ENCODE data around the gene PTPRZ1.

The PTPRZ1 gene

DNA sequence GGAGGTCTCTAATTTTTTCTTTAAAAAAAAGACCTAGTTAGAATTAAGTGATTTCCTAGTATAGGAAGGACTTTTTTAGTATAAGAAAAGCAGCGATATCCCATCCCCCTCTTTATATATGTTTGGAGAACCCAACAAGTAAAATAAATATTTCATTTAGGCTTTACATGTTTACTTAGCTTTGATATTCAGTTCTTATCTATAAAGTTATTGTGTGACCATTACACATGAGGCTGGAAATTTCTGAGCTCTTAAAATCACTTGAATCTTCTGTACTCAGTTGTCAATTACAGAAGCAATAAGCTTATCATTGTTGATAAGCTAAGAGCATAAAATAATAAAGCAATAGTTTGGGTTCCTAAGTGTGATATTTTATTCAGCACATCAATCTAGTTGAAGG lies 181.4 kb downstream of the PTPRZ1 start:
- DNase-seq (ENCODE audit: low read depth in 2 of 2), result no peak

DNA sequence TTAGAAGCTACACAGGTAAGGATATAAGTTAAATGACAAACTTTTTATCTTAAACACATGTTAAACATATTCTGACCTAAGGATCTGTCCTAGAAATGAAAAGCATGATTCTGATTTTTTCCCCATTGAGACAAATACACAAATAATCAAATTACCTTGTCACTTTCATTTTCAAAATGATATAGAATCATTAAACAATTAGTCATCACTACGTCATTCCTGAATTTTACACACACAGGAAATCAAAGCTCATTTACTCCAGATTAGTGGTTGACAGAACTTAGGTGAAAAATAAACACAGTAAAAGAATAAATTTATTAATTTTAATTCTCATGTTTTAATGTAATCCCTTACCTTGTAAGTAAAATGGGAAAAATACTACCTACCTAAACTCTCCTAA lies 182.1 kb downstream of the PTPRZ1 start:
- DNase-seq (ENCODE audit: low read depth in 2 of 2), result no peak

DNA sequence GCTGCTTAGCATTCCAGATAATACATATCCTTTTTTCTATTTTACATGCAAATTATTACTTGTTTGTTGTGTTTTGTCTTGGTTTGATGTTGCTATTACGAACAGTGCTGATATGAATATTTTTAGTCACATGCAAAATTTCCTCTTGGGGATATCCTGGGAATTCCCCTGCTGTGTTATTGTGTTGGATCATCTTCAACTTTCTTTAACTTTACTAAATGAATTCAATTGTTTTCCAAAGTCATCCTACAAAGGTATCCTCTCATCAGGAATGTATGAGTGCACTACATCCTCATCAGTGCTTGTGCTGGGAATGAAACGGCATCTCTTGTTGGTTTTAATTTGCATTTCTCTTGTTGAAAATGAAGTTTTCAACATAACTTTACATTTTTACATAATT lies 184.0 kb downstream of the PTPRZ1 start:
- DNase-seq (ENCODE audit: low read depth in 2 of 2), result no peak

GRCh38 chr7:122059542-122059941 lies 186.6 kb downstream of the PTPRZ1 start:
- DNase-seq (ENCODE audit: low read depth in 2 of 2), result no peak

DNA sequence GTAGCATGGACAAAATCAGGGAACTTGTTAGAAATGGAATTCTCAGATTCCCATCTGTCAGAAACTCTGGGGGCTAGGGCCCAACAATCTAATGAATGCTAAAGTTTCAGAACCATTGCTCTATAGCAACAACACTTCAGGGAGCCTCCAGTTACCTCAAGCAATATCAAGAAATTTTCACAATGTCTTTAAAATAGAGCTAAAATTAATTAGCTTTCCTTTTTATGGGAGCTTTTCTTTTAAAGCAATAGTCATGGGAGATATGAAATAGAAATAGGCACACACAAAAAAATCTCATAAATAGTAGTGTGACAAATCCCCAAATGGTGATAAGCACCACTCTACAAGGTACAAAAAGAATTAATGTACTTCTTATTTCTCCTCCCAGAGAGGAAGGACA lies 190.2 kb downstream of the PTPRZ1 start:
- no peak for DNase-seq (ENCODE audit: low read depth in 2 of 2)

- no peak for DNase-seq (ENCODE audit: low read depth in 2 of 2)
Measured at GRCh38 chr7:122064971-122065370, 192.0 kb downstream of the PTPRZ1 start.

DNA sequence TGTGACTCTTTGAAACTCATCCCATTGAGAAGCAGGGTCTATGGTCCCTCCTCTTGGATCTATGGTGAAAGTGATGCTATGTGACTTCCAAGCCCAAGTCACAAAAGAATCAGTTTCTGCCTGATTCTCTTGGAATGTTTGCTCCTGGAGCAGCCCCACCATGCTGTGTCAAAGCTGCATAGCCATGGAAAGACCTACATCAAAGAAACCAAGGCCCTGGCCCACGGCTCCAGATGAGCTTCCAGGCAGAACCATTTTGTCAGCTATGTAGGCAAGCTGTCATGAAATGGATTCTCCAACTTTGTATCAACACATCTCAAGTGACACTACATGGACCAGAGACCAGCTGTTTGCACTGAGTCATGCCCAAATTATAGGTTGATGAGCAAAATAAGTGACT lies 194.1 kb downstream of the PTPRZ1 start:
- no peak for DNase-seq (ENCODE audit: low read depth in 2 of 2)

DNA sequence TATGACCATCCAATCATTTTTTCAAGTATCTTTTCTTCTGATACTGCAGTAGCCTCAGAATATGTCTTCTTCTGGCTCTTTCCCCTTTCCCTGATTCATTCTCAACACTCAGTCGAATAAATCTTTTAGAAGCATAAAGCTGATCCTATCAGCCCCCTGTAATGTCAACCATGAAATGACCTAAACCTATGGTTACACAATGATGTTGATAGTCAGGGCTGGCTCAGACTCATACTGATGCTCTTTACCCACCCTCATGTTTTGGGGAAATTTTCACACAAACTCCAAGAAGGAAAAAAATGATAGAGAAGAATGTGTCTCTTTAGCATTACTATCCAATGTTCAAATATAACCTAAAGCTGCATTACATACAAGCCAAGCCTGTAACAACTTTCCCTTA lies 195.1 kb downstream of the PTPRZ1 start:
- DNase-seq (ENCODE audit: low read depth in 2 of 2), result no peak

GRCh38 chr7:122068999-122069398 lies 196.0 kb downstream of the PTPRZ1 start:
- no peak for DNase-seq (ENCODE audit: low read depth in 2 of 2)

GRCh38 chr7:122070062-122070461 lies 197.1 kb downstream of the PTPRZ1 start:
- DNase-seq (ENCODE audit: low read depth in 2 of 2), result no peak

DNA sequence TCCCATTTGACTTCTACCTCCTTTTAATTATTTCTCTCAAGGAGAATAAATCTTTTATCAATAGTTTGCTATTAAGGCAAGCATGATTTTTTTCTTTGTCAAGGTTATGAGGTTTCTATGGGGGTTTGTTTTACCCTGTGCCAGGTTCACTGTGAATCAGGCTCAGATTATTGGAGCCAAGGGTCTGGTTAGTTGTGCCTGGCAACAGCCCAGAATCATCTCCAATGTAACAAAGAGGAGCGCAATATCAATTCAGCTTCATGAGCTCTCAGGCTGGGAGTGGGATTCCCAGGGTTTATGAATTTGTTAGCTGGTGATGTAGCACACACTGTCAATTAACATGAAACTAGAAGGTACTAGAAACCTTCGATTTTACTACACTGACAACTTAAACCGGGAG lies 197.9 kb downstream of the PTPRZ1 start:
- DNase-seq (ENCODE audit: low read depth in 2 of 2), result no peak

DNA sequence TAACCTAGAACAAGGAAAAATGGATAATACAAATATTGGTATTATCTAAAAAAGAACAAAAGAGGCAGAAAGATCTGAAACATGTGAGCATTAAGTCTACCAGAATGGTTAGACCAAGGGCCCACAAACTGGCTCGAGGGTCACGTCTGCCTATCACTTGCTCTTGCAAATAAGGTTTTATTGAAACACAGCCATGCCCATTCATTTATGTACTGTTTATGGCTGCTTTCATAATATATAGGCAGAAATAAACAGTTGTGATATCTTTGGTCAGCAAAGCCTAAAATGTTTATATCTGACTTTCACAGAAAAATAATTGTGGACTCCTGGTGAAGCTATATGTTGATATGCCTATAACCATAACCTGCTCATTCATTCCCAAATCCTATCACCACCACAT lies 199.3 kb downstream of the PTPRZ1 start:
- no peak for DNase-seq (ENCODE audit: low read depth in 2 of 2)

- no peak for DNase-seq (ENCODE audit: low read depth in 2 of 2)
Measured at GRCh38 chr7:122072924-122073599, 200.1 kb downstream of the PTPRZ1 start.

GRCh38 chr7:122073635-122074034 lies 200.7 kb downstream of the PTPRZ1 start:
- DNase-seq (ENCODE audit: low read depth in 2 of 2), result no peak

DNA sequence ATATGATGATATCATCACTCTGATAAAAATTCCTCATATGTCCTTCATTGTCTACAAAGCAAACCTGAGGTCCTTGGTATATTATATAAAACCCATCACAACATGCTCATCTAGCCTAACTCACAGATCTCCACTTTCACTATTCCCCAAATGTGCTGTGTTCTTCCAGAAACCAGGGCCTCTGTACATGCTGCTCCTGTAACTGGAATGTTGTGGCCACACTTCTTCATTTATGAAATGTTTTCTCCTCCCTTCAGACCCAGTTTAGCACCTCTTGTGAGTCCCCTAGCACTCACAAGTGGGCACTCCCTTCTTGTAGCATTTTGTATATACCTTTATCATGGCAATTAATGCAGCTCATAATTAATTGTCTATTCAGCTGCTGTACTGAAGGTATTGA lies 209.2 kb downstream of the PTPRZ1 start:
- DNase-seq (ENCODE audit: low read depth in 2 of 2), result no peak

DNA sequence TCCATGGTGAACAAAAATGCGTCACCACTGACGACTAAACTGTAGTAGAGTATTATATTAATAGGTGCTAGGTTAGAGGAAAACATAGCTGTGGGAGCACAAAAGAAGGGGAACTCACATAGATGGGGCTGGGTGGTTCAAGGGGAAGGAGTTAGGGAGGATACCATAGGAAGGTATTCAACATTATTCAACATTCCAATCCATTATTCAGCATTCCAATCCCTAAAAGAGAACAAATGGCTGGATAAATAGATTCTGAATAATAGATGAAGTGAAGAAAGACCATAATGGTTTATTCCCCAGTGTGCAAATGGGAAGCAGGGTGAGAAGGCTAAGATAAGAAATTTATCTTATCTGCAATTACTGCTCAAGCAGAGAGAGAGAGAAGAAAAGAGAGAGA lies 209.7 kb downstream of the PTPRZ1 start:
- no peak for DNase-seq (ENCODE audit: low read depth in 2 of 2)

DNA sequence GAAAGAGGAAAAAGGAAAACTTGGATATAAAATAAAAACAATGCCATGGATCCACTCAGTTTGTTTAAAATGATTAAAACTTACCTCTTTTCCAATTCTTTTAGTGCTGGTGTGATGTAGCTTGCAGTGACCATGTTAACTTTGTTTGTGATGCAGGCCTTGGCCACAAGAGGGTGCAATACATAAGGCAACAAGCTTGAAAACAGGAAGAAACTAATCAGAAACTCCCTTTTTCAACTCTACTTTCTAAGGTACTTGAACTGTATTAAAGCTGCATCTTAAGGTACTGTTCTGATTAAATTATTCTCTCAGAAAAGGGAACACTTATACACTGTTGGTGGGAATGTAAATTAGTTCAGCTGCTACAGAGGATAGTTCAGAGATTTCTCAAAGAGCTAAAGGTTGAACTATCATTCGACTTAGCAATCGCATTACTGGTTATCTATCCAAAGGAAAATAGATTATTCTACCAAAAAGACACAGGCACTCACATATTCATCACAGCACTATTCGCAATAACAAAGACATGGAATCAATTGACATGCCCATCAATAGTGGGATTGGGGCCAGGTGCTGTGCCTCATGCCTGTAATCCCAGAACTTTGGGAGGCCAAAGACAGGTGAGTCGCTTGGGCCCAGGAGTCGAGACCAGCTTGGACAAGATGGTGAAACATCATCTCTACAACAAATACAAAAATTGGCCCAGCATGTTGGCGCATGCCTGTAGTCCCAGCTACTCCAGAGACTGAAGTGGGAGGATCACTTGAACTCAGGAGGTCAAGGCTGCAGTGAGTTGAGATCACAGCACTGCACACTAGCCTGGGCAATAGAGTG lies 220.2 kb downstream of the PTPRZ1 start:
- DNase-seq (ENCODE audit: low read depth in 2 of 2), result peak; percentile 25 to 30

DNA sequence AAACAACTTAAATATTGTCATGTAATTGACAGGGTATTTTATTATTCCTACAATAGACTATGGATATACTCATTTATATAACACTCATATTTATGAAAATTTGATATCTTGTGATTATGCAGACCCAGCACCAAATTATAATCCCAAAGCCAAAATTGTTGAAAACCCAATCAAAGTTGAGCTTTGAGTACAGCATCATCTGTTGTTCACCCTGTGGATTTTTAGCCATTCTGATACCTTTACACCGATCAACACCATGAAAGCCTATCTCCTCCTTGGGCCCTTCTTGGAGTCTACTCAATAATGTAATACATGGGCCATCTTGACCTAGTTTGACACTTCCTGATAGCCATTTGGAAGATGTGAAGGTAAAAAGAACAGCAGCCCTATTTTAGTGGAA lies 221.6 kb downstream of the PTPRZ1 start:
- DNase-seq (ENCODE audit: low read depth in 2 of 2), result no peak

DNA sequence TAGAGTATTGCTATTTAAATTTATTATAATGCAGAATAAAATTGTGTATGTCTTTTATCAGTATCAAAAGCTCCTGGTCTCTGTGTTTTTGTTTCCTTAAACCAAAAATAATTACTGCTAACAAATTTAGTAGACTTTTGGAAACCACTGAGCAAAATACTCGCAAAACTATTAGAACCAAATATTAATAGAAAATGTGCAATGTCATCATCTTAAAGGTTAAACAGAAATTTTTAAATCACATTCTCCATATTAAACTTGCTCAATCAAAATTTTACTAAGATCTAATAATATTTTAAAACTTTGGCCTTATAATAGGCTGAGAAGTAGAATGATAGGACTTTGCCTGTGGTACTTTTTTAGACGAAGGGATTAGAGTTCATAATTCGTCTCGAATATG lies 222.7 kb downstream of the PTPRZ1 start:
- no peak for DNase-seq (ENCODE audit: low read depth in 2 of 2)

DNA sequence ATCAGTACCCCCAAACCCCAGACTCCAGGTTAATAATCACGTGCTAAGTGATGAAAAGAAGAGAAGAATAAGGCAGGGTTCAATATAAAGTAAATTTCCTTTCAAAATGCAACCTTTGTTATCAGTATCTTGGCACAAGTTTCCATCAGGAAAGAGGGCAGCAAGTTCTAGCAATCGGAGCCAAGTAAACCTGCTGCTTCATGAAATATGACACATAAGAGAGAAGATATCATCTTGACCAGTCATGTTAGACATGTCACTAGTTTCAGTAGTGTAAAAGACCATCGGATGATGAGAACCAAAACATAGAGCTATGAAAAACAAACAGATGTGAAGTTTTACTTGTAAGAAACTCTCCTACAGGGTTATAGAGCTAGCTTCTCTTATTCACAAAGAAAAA lies 227.1 kb downstream of the PTPRZ1 start:
- DNase-seq (ENCODE audit: low read depth in 2 of 2), result no peak

DNA sequence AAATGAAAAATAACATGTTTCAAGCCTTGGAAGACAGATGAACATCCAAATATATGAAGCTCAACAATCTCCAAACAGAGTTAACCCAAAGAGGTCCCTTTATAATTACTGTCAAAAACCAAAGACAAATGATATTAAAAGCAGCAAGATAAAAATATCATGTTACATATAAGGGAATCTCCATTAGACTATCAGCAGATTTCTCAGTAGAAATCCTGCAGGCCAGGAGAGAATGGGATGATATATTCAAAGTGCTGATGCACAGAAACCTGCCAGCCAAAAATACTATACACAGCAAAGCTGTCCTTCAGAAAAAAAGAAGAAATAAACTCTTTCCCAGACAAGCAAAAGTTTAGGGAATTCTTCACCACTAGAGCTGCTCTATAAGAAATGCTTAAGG lies 230.1 kb downstream of the PTPRZ1 start:
- no peak for DNase-seq (ENCODE audit: low read depth in 2 of 2)

All from fibroblast of skin of left biceps (primary cell).